Activated CD4-positive, alpha-beta T cell treated with anti-CD3 and anti-CD28 coated beads, Interleukin-2, Interleukin-6, amounts not matched to agents 100 ng/mL and 50 ng/mL, durations not matched to agents 16 hours and 8 hours (primary cell): ENCODE measurements around the gene FAM200B.
A peak's percentile ranks its signal among the peaks of the same experiment; 100 is the strongest.

Source experiments
- DNase-seq: peaks from one replicate; pipeline ENCODE4 v3.0.0-alpha.2; 2020

The FAM200B gene

GRCh38 chr4:15681372-15682241 is at the start of gene FAM200B:
Gene FAM200B (plus strand): TSS chr4:15681827. CDS start chr4:15686978, 5,151 bp downstream.
- peak; percentile 99 for DNase-seq

DNA sequence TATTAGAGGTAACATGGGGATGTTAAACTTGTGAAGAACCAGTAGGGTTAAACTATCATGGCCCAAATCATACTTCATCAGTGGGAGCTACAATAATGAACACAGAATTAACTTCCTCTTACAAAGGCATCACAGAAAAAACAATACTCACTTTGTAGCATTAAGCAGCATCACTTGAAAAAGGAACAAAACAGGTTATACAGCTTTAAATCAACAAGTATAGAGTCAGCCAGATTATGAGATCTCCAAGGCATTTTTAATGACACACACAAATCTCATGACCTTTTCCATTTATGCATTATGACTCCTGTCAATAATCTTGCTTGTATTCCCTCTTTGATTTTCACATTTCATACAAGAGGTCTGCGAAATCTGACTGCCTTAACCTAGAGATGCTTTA is 44.8 kb upstream of the FAM200B start:
- DNase-seq, result no peak

GRCh38 chr4:15638418-15638817 is 43.2 kb upstream of the FAM200B start:
- no peak for DNase-seq

DNA sequence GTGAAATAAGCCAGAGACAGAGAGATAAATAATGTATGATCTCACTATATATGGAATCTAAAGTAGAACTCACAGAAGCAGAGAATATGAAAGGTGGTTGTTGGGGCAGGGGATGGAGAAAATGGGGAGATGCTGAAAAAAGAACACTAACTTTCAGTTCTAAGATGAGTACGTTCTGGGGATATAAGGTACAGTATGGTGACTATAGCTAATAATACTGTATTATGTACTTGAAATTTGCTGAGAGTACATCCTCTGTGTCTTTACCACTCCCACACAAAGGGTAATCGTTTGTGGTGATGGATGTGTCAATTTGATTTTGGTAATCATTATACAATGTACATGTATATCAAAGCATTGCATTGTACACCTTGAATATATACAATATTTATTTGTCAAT is 33.0 kb upstream of the FAM200B start:
- DNase-seq, result peak; percentile 7

- peak; percentile 84 for DNase-seq
Measured at GRCh38 chr4:15649914-15650545, 31.6 kb upstream of the FAM200B start.

DNA sequence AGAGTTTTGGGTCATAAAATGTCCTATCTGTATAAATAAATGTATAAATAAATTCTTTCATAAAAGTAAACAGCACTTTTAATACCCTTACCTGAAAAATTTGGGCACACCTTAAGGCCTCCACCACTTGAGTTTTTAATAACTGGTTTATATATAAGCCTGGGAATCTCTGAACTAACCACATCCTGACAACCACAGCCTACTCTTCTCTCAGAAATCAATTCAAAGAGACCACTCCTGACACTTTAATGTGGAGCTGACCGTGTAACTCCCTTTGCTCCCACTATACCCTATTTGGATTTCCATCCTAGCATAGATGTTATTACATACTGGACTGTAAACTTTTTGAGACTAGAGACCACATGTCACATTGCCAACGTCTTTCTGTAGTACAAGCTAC is 30.0 kb upstream of the FAM200B start:
- peak; percentile 5 for DNase-seq

GRCh38 chr4:15652191-15652590 is 29.4 kb upstream of the FAM200B start:
- DNase-seq, result no peak

DNA sequence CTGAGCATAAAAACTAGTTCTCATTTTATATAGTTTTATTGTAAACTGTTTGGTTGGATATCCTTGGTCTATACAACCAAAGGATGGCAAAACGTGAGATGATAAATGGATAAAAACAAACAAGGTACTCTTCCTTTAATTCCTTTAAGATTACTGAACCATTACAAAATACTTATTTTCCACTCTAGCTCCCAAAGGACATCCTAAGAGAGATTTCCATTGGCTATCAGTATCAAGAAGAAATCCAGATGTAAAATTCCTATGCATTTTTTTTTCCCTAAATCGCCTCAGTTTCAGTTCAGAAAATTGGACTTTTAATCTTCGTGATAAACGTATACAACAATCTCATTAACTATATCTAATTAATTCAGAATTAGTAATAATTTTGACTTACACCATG is 28.8 kb upstream of the FAM200B start:
- DNase-seq, result no peak

DNA sequence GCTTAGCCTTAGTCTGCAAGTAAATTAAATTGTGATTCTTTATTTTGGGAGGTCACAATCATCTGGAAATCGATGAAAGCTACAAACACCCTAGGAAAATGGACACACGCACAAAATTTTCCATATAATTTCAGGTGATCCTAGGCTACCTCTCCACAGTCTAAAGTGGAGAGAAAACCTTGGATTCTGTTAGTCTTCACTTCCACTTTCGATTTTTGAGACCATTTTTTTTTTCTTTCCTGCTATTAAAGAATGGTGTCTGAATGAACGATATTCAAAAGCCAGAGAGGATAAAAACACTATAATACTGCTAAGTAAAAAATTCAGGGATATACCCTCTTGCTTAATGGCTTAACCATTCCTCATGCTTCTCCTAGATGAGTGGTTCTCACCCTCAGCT is 28.2 kb upstream of the FAM200B start:
- DNase-seq, result no peak

GRCh38 chr4:15653864-15654592 is 27.6 kb upstream of the FAM200B start:
- DNase-seq, result peak; percentile 56

- DNase-seq, result peak; percentile 46
Measured at GRCh38 chr4:15654593-15655222, 26.9 kb upstream of the FAM200B start.

GRCh38 chr4:15655223-15656037 is 26.2 kb upstream of the FAM200B start, which contains the start of gene FBXL5:
Gene FBXL5 (minus strand): TSS chr4:15655357. CDS start chr4:15655287, 70 bp downstream.
- DNase-seq, result peak; percentile 88

DNA sequence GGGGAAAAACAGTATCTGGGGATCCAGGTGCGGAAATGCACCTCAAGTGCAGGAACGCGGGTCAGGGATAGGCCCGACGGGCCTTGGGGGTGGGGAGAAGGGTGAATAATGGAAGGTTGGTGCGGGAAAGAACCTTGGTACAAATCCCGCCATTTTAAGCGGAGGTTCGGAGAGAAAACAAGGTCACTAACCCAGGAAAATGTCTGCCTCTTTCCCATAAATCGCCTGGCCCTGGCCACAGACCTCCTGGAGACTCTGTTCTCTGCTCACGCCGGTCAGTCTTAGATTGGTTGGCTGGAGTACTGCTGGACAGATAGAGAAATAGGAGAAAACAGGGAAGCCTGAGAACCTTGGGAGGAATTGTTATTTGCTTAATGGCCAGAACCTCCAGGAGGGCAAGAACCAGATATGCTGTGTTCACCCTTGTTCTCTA is 25.6 kb upstream of the FAM200B start:
- no peak for DNase-seq

- DNase-seq, result no peak
Measured at GRCh38 chr4:15657366-15657765, 24.3 kb upstream of the FAM200B start.

DNA sequence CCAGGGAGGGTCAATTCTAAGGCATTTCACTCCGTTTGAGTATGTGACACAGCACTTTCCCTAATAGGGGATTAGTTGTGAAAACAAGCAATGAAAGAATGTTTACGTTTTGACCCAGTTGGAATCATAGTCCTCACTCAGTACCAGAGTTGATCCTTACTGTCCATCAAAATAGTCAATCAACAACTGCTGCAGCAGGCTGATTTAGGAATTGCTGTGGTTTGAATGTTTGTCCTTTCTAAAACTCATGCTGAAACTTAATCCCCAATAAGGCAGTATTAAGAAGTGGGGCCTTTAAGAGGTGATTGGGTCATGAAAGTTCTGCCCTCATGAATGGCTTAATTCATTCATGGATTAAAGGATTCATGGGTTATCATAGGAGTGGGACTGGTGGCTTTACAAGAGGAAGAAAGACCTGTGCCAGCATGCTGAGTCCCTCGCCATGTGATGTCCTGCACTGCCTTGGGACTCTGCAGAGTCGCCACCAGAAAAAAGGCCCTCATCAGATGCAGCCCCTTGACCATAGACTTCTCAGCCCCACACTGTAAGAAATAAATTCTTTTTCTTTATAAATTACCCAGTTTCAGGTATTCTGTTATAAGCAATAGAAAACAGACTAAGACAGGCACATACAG is 23.4 kb upstream of the FAM200B start:
- no peak for DNase-seq

DNA sequence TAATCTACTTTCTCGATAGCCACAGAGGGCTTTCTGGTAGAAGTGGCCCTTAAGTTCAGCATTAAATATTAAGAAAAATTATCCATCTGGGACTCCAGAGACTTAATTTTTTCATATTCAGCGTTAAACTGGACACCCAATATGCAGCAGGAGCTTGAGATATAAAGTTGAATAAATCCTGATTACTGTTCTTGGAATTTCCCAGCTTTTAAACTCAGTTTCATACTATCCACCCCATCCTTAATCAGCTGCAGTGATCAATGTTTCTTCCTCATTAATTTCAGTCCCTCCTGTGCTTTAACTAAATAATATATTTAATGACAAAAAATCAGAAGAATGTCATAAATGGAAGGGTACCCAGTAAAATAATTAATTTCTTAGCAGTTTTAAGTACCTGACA is 22.8 kb upstream of the FAM200B start:
- DNase-seq, result no peak

DNA sequence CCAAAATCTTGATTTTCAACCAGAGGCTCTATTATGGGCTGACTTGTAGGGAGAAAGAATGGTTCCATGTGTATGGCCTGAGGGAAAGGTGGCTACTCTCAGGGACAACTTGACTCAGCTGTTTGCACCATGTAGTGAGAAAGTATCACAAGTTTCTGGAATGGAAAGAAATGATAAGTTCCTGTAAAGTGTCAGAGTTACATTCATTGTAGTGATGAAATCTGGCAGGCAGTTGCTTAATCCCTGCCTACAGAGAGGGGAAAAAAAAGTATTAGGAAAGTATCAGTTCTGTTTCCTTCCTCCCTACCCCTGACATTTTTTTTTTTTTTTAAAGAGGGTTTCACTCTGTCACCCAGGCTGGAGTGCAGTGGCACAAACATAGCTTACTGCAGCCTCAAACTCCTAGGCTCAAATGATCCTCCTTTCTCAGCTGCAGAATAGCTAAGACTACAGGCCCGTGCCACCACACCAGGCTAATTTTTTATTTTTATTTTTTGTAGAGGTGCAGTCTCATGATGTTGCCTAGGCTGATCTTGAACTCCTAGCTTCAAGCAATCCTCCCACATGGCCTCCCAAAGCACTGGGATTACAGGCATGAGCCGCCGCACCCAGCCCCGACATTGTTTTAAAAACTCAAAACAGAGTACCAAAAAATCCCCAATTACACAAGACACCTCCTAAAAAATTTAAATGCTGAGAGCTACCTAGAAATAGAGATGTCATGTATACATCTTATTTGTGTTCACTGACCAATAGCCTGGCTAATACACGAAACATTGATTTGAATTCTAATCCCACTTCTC is 21.7 kb upstream of the FAM200B start:
- DNase-seq, result peak; percentile 47

GRCh38 chr4:15665753-15666365 is 15.8 kb upstream of the FAM200B start:
- DNase-seq, result peak; percentile 24

DNA sequence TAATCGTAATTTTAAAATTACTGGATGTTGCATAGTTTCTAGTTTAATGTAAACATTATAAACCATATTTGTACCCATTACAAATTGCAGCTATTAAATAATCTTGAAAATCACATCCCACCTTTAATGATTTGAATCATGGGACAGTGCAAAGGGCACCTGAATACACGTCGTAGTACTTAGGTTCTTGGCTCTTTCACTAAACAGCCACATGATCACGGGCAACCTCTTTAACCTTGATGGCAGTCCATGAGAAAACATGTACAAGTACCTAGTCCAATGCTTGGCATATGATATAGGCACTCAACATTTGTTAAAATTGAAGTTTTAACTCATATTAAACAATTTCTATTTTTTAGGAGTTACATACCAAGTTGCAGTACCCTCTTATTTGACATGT is 14.6 kb upstream of the FAM200B start:
- DNase-seq, result no peak
